ENCODE data around the gene CLK3.

The CLK3 gene

GRCh38 chr15:74603026-74603788 lies 12.4 kb upstream of the CLK3 start:
- H3K27me3 ChIP-seq (ENCODE audit: control insufficient read depth, insufficient read depth, low read length), result no peaks in the 10 kb centered on the region
- no peak for DNase-seq (ENCODE audit: low read depth, low spot score)
- H3K4me3 ChIP-seq (ENCODE audit: low read length), result no peak overlapping the region
- H3K27ac ChIP-seq (ENCODE audit: low read length), result no peak overlapping the region
- WGBS (ENCODE audit: insufficient coverage, insufficient read length), result no CpG with 5 or more reads among the region's 13 CpGs
- H3K9me3 ChIP-seq (ENCODE audit: control insufficient read depth, insufficient read depth, low read length), result no peaks in the 10 kb centered on the region
- H3K4me1 ChIP-seq (ENCODE audit: control insufficient read depth, insufficient read depth, low read length), result peaks cover 2% of the 10 kb centered on the region; the same call in 1 of the 2 replicates
- no peaks in the 10 kb centered on the region; the same call in 1 of the 2 replicates for H3K36me3 ChIP-seq (ENCODE audit: control insufficient read depth, insufficient read depth, low read length)

- no peak overlapping the region for H3K4me3 ChIP-seq (ENCODE audit: low read length)
- no CpG with 5 or more reads among the region's 11 CpGs for WGBS (ENCODE audit: insufficient coverage, insufficient read length)
- no peaks in the 10 kb centered on the region for H3K27me3 ChIP-seq (ENCODE audit: control insufficient read depth, insufficient read depth, low read length)
- H3K36me3 ChIP-seq (ENCODE audit: control insufficient read depth, insufficient read depth, low read length), result no peaks in the 10 kb centered on the region; the same call in 1 of the 2 replicates
- H3K9me3 ChIP-seq (ENCODE audit: control insufficient read depth, insufficient read depth, low read length), result no peaks in the 10 kb centered on the region
- H3K4me1 ChIP-seq (ENCODE audit: control insufficient read depth, insufficient read depth, low read length), result no peaks in the 10 kb centered on the region
- H3K27ac ChIP-seq (ENCODE audit: low read length), result no peak overlapping the region
- DNase-seq (ENCODE audit: low read depth, low spot score), result no peak
Measured at GRCh38 chr15:74603789-74604705, 11.6 kb upstream of the CLK3 start.

- Histone ChIP-seq H3K4me1 (ENCODE audit: control insufficient read depth, insufficient read depth, low read length) (no peaks in the 10 kb centered on the region), H3K27ac (ENCODE audit: low read length) (no peak overlapping the region), H3K9me3 (ENCODE audit: control insufficient read depth, insufficient read depth, low read length) (no peaks in the 10 kb centered on the region), H3K4me3 (ENCODE audit: low read length) (no peak overlapping the region), H3K27me3 (ENCODE audit: control insufficient read depth, insufficient read depth, low read length) (no peaks in the 10 kb centered on the region), H3K36me3 (ENCODE audit: control insufficient read depth, insufficient read depth, low read length) (no peaks in the 10 kb centered on the region)
- no peak for DNase-seq (ENCODE audit: low read depth, low spot score)
- no CpG with 5 or more reads among the region's 12 CpGs for WGBS (ENCODE audit: insufficient coverage, insufficient read length)
Measured at GRCh38 chr15:74604983-74605794, 10.4 kb upstream of the CLK3 start.

GRCh38 chr15:74605795-74606150 lies 9.9 kb upstream of the CLK3 start:
- WGBS (ENCODE audit: insufficient coverage, insufficient read length), result no CpG with 5 or more reads among the region's 1 CpG
- Histone ChIP-seq H3K36me3 (ENCODE audit: control insufficient read depth, insufficient read depth, low read length) (no peaks in the 10 kb centered on the region), H3K4me1 (ENCODE audit: control insufficient read depth, insufficient read depth, low read length) (no peaks in the 10 kb centered on the region)

GRCh38 chr15:74608786-74609185 lies 6.8 kb upstream of the CLK3 start:
- no peak overlapping the region for H3K27ac ChIP-seq (ENCODE audit: low read length)
- H3K4me3 ChIP-seq (ENCODE audit: low read length), result no peak overlapping the region
- no CpG with 5 or more reads among the region's 3 CpGs for WGBS (ENCODE audit: insufficient coverage, insufficient read length)
- no peak for DNase-seq (ENCODE audit: low read depth, low spot score)
- H3K4me1 ChIP-seq (ENCODE audit: control insufficient read depth, insufficient read depth, low read length), result no peaks in the 10 kb centered on the region
- H3K27me3 ChIP-seq (ENCODE audit: control insufficient read depth, insufficient read depth, low read length), result no peaks in the 10 kb centered on the region
- no peaks in the 10 kb centered on the region for H3K36me3 ChIP-seq (ENCODE audit: control insufficient read depth, insufficient read depth, low read length)
- no peaks in the 10 kb centered on the region for H3K9me3 ChIP-seq (ENCODE audit: control insufficient read depth, insufficient read depth, low read length)

More at GRCh38 chr15:74605795-74606150, 9.9 kb upstream of the CLK3 start:
- Histone ChIP-seq H3K9me3 (ENCODE audit: control insufficient read depth, insufficient read depth, low read length) (no peaks in the 10 kb centered on the region), H3K27me3 (ENCODE audit: control insufficient read depth, insufficient read depth, low read length) (no peaks in the 10 kb centered on the region), H3K27ac (ENCODE audit: low read length) (no peak overlapping the region), H3K4me3 (ENCODE audit: low read length) (no peak overlapping the region)
- no peak for DNase-seq (ENCODE audit: low read depth, low spot score)

- Histone ChIP-seq H3K27ac (ENCODE audit: low read length) (no peak overlapping the region), H3K9me3 (ENCODE audit: control insufficient read depth, insufficient read depth, low read length) (no peaks in the 10 kb centered on the region), H3K36me3 (ENCODE audit: control insufficient read depth, insufficient read depth, low read length) (no peaks in the 10 kb centered on the region), H3K27me3 (ENCODE audit: control insufficient read depth, insufficient read depth, low read length) (no peaks in the 10 kb centered on the region), H3K4me3 (ENCODE audit: low read length) (no peak overlapping the region), H3K4me1 (ENCODE audit: control insufficient read depth, insufficient read depth, low read length) (no peaks in the 10 kb centered on the region)
- no CpG with 5 or more reads among the region's 3 CpGs for WGBS (ENCODE audit: insufficient coverage, insufficient read length)
- no peak for DNase-seq (ENCODE audit: low read depth, low spot score)
Measured at GRCh38 chr15:74609938-74610301, 5.7 kb upstream of the CLK3 start.

GRCh38 chr15:74610302-74610951 lies 5.2 kb upstream of the CLK3 start:
- Histone ChIP-seq H3K27ac (ENCODE audit: low read length) (no peak overlapping the region), H3K27me3 (ENCODE audit: control insufficient read depth, insufficient read depth, low read length) (no peaks in the 10 kb centered on the region), H3K4me3 (ENCODE audit: low read length) (no peak overlapping the region), H3K9me3 (ENCODE audit: control insufficient read depth, insufficient read depth, low read length) (no peaks in the 10 kb centered on the region), H3K4me1 (ENCODE audit: control insufficient read depth, insufficient read depth, low read length) (no peaks in the 10 kb centered on the region), H3K36me3 (ENCODE audit: control insufficient read depth, insufficient read depth, low read length) (no peaks in the 10 kb centered on the region)
- DNase-seq (ENCODE audit: low read depth, low spot score), result no peak
- WGBS (ENCODE audit: insufficient coverage, insufficient read length), result no CpG with 5 or more reads among the region's 7 CpGs

- DNase-seq (ENCODE audit: low read depth, low spot score), result no peak
- Histone ChIP-seq H3K27me3 (ENCODE audit: control insufficient read depth, insufficient read depth, low read length) (no peaks in the 10 kb centered on the region), H3K9me3 (ENCODE audit: control insufficient read depth, insufficient read depth, low read length) (no peaks in the 10 kb centered on the region), H3K27ac (ENCODE audit: low read length) (no peak overlapping the region), H3K4me1 (ENCODE audit: control insufficient read depth, insufficient read depth, low read length) (no peaks in the 10 kb centered on the region), H3K4me3 (ENCODE audit: low read length) (no peak overlapping the region), H3K36me3 (ENCODE audit: control insufficient read depth, insufficient read depth, low read length) (no peaks in the 10 kb centered on the region)
- WGBS (ENCODE audit: insufficient coverage, insufficient read length), result no CpG with 5 or more reads among the region's 11 CpGs
Measured at GRCh38 chr15:74611341-74611740, 4.3 kb upstream of the CLK3 start.

GRCh38 chr15:74611834-74612233 lies 3.8 kb upstream of the CLK3 start:
- H3K27ac ChIP-seq (ENCODE audit: low read length), result no peak overlapping the region
- H3K27me3 ChIP-seq (ENCODE audit: control insufficient read depth, insufficient read depth, low read length), result no peaks in the 10 kb centered on the region
- no peak overlapping the region for H3K4me3 ChIP-seq (ENCODE audit: low read length)
- no CpG with 5 or more reads among the region's 6 CpGs for WGBS (ENCODE audit: insufficient coverage, insufficient read length)
- no peaks in the 10 kb centered on the region for H3K4me1 ChIP-seq (ENCODE audit: control insufficient read depth, insufficient read depth, low read length)
- DNase-seq (ENCODE audit: low read depth, low spot score), result no peak
- no peaks in the 10 kb centered on the region for H3K9me3 ChIP-seq (ENCODE audit: control insufficient read depth, insufficient read depth, low read length)
- H3K36me3 ChIP-seq (ENCODE audit: control insufficient read depth, insufficient read depth, low read length), result no peaks in the 10 kb centered on the region

GRCh38 chr15:74612677-74613076 lies 3.0 kb upstream of the CLK3 start:
- Histone ChIP-seq H3K4me3 (ENCODE audit: low read length) (no peak overlapping the region), H3K4me1 (ENCODE audit: control insufficient read depth, insufficient read depth, low read length) (no peaks in the 10 kb centered on the region), H3K9me3 (ENCODE audit: control insufficient read depth, insufficient read depth, low read length) (no peaks in the 10 kb centered on the region), H3K27me3 (ENCODE audit: control insufficient read depth, insufficient read depth, low read length) (no peaks in the 10 kb centered on the region), H3K36me3 (ENCODE audit: control insufficient read depth, insufficient read depth, low read length) (no peaks in the 10 kb centered on the region), H3K27ac (ENCODE audit: low read length) (no peak overlapping the region)
- DNase-seq (ENCODE audit: low read depth, low spot score), result no peak
- no CpG with 5 or more reads among the region's 2 CpGs for WGBS (ENCODE audit: insufficient coverage, insufficient read length)
